ENCODE measurements around the gene FOXN1.

The FOXN1 gene

DNA sequence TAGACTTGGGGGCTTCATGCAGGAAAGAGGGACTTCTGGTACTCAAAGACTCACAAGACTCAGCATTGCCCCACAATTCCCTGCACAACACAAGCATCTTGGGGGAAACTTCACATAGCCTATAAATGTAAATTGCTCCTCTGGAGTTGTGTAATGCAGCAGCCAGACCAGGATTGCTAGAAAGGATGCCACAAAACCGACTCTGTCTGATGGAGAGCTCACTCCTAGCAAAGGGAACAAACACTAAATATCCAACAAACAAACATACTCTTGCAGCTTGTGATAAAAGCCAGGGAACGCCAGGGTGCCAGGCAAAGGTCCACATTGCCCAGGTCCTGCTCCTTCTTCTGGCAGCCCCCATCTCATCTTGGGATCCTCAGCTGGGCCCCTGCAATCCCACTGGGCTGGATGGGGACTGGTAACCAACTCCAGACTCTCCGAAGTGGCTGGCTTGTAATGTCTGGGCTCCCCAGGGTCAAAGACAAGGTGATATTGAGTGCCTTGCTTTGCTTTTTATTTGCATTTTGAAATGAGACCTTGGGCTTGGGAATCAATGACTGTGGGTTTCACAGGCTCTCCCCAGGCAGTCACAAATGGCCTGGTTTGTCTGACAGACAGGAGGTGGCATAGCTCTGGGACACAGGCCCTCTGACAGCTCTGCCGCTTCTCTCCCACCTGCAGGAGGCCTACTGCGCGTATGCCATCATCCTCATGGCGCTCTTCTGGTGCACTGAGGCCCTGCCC lies 17.4 kb upstream of the FOXN1 start:
- no peaks in the 10 kb centered on the region for H3K9me3 Mint-ChIP-seq
- H3K27ac Mint-ChIP-seq = no peak overlapping the region
- H3K4me3 Mint-ChIP-seq = no peak overlapping the region
- peaks cover 8% of the 10 kb centered on the region for H3K4me1 Mint-ChIP-seq (ENCODE audit: low read depth)
- peaks cover 10% of the 10 kb centered on the region for H3K27me3 Mint-ChIP-seq (ENCODE audit: low read depth)
- H3K36me3 Mint-ChIP-seq (ENCODE audit: low read depth) = no peaks in the 10 kb centered on the region

DNA sequence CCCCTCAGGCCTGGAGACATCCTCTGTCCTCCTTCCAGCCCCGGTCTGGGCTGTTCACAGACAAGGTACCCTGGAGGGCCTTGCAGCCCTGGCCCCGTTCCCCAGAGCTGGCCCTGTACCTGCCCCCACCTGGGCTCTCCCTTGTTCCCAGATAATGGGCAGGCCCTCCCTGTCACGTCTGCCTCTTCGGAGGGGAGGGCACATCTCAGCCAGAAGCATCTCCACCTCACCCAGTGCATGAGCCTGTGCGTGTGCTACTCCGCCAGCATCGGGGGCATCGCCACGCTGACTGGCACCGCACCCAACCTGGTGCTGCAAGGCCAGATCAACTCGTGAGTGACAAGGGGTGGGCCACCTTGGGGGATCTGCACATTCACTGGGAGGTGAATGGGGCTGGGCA lies 14.9 kb upstream of the FOXN1 start:
- Mint-ChIP-seq H3K4me1 (ENCODE audit: low read depth) (peaks cover 3% of the 10 kb centered on the region), H3K4me3 (no peak overlapping the region), H3K27me3 (ENCODE audit: low read depth) (peaks cover 5% of the 10 kb centered on the region), H3K36me3 (ENCODE audit: low read depth) (no peaks in the 10 kb centered on the region), H3K27ac (no peak overlapping the region), H3K9me3 (no peaks in the 10 kb centered on the region)

DNA sequence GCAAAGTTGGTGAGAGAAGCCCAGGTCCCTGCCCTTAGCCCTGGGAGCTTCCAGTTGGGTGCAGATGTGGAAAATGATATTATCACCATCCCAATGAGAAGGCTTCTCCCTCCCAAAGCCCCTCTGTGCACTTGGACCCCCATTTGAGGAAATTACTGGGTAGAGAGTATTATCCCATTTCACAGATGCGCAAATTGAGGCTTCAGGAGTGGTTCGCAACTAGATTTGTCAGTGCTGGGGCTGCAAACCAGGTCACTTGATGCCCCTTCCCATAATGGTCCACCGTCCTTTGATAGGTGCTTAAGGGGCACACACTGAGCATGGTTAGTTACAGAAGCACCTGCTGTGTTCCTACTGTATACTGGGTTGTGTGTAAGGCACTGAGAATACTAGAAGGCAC lies 14.3 kb upstream of the FOXN1 start:
- H3K27me3 Mint-ChIP-seq (ENCODE audit: low read depth) = peaks cover 5% of the 10 kb centered on the region
- H3K4me1 Mint-ChIP-seq (ENCODE audit: low read depth) = peaks cover 3% of the 10 kb centered on the region
- no peaks in the 10 kb centered on the region for H3K9me3 Mint-ChIP-seq
- no peak overlapping the region for H3K27ac Mint-ChIP-seq
- no peaks in the 10 kb centered on the region for H3K36me3 Mint-ChIP-seq (ENCODE audit: low read depth)
- H3K4me3 Mint-ChIP-seq = no peak overlapping the region

DNA sequence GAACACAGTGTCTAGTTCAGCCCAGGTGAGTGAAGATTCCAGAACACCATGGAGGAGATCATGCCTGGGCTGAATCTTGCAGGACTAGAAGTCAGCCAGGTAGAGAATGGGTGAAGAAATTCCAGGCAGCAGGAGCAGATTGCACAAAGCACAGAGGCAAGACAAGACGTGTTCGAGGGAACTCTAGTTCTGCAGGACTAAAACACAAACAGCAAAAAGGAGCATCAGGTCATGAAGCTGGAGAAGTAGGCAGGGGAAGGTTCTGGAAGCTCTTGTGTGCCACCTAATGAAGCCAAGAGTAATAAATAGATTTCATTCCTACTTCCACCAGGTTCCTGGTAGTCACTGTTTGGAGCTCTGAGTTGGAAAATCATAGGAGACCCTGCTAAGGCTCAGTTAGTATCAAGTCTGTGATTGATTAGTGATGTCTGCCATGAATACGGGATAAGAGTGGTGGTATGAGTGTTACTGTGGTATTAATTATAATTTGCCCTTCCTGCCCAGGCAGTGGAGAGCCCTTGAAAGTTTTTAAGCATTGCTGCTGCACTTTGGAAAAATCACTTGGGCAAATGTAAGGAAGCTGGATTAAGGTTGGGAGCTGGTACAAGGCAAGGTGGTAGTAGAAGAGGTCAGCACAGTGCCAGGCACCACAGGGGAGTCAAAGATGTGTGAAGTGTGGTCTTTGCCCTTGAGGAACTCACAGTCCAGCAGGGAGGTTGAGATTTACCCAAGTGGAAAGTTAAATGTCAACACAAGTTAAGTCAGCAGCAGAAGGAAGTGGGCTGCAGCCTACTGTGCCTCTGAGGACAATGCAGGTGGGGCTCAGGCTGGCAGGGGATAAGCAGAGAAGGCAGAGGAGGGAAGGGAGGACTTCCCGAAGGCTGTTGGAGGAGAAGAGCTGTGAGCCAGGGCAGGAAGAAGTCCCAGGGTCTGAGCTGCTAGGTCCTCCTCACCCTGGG lies 13.5 kb upstream of the FOXN1 start:
- H3K27ac Mint-ChIP-seq = no peak overlapping the region
- peaks cover 5% of the 10 kb centered on the region for H3K27me3 Mint-ChIP-seq (ENCODE audit: low read depth)
- no peak overlapping the region for H3K4me3 Mint-ChIP-seq
- H3K36me3 Mint-ChIP-seq (ENCODE audit: low read depth) = no peaks in the 10 kb centered on the region
- H3K9me3 Mint-ChIP-seq = no peaks in the 10 kb centered on the region
- H3K4me1 Mint-ChIP-seq (ENCODE audit: low read depth) = peaks cover 3% of the 10 kb centered on the region

DNA sequence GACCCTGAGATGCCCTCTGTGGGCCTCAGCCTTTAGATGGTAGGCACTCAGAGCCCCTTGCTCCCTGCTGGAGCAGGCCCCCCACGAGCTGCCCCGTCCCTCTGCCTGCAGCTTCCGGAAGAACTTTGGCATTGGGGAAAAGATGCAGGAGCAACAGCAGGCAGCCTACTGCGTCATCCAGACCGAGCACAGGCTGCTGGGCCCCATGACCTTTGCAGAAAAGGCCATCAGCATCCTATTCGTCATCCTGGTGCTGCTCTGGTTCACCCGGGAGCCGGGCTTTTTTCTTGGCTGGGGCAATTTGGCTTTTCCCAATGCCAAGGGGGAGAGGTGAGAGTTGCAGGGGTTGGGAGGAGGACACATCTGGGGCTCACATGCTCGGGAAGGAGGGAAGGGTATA lies 12.7 kb upstream of the FOXN1 start:
- H3K27me3 Mint-ChIP-seq (ENCODE audit: low read depth) = peaks cover 5% of the 10 kb centered on the region
- H3K27ac Mint-ChIP-seq = no peak overlapping the region
- H3K36me3 Mint-ChIP-seq (ENCODE audit: low read depth) = no peaks in the 10 kb centered on the region
- no peaks in the 10 kb centered on the region for H3K9me3 Mint-ChIP-seq
- no peak overlapping the region for H3K4me3 Mint-ChIP-seq
- H3K4me1 Mint-ChIP-seq (ENCODE audit: low read depth) = peaks cover 3% of the 10 kb centered on the region

DNA sequence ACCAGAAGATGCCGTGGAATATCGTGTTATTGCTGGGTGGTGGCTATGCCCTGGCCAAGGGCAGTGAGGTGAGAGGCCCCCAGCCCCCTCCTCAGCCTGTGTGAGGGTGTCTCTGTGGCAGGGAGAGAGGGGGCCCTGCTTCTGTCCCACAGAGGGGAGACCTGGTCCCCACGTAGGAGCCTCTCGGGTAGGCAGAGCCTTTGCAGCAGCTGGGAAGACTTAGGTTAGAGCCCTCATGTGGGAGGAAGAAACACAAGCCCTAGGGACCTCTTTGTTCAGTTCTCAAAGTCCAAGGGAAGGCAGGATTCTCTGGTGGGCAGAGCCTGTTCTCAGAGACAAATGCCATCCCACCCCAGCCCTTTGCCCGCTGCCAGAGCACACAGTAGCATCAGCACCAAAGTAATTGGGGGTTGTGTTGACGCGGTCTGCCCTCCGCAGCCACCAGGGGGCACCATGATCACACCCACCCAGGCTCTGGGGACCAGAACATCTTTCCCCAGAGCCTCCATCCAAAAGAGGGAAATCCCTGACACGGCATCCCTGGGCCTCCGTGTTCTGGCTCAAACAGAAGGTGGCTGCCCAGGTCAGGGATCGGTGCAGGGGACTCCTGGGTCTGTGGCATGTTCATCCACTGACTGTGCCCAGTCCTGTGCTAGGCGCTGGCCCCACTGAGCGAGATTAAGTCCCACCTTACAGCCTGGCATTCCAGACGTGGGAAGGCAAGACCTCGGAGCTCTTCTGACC lies 11.5 kb upstream of the FOXN1 start:
- no peaks in the 10 kb centered on the region for H3K36me3 Mint-ChIP-seq (ENCODE audit: low read depth)
- H3K27me3 Mint-ChIP-seq (ENCODE audit: low read depth) = peaks cover 5% of the 10 kb centered on the region
- no peaks in the 10 kb centered on the region for H3K9me3 Mint-ChIP-seq
- no peak overlapping the region for H3K27ac Mint-ChIP-seq
- H3K4me3 Mint-ChIP-seq = no peak overlapping the region
- H3K4me1 Mint-ChIP-seq (ENCODE audit: low read depth) = peaks cover 3% of the 10 kb centered on the region

DNA sequence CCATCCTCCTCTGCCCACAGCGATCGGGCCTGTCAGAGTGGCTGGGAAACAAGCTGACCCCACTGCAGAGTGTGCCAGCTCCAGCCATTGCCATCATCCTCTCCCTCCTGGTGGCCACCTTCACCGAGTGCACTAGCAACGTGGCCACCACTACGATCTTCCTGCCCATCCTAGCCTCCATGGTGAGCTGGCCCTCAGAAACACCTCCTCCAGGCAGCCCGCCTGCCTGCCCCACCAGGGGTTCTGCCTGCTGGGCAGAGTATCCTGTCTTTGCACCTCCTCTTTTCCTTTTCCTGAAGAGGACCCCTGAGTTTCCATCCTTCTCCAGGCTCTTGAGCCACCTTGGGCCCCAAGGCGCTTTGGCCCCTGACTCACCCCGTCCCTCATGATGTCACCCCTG lies 10.5 kb upstream of the FOXN1 start:
- Mint-ChIP-seq H3K4me1 (ENCODE audit: low read depth) (peaks cover 3% of the 10 kb centered on the region), H3K27ac (no peak overlapping the region), H3K4me3 (no peak overlapping the region), H3K36me3 (ENCODE audit: low read depth) (no peaks in the 10 kb centered on the region), H3K27me3 (ENCODE audit: low read depth) (peaks cover 5% of the 10 kb centered on the region), H3K9me3 (no peaks in the 10 kb centered on the region)

DNA sequence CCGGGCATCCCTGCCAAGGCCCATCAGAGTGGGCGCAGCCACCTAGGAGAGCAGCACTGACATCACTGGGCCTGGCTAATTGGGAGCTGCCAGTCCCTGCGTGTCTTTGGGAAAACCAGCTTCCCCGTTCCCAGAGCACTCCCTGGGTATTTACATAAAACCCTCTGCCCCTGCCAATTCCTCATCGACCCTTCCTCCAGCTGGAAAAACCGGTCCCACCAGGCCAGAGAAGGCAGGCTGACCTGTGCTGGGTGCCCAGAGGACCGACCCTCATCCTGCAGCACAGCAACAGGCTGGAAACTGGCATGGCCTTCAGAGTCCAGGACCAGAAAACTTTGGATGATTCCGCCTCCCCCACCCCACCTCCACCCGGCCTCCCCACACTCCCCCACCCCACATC lies 8.2 kb upstream of the FOXN1 start:
- H3K9me3 Mint-ChIP-seq = no peaks in the 10 kb centered on the region
- no peaks in the 10 kb centered on the region for H3K36me3 Mint-ChIP-seq (ENCODE audit: low read depth)
- peaks cover 1% of the 10 kb centered on the region for H3K27me3 Mint-ChIP-seq (ENCODE audit: low read depth)
- peaks cover 3% of the 10 kb centered on the region for H3K4me1 Mint-ChIP-seq (ENCODE audit: low read depth)
- no peak overlapping the region for H3K27ac Mint-ChIP-seq
- H3K4me3 Mint-ChIP-seq = no peak overlapping the region

DNA sequence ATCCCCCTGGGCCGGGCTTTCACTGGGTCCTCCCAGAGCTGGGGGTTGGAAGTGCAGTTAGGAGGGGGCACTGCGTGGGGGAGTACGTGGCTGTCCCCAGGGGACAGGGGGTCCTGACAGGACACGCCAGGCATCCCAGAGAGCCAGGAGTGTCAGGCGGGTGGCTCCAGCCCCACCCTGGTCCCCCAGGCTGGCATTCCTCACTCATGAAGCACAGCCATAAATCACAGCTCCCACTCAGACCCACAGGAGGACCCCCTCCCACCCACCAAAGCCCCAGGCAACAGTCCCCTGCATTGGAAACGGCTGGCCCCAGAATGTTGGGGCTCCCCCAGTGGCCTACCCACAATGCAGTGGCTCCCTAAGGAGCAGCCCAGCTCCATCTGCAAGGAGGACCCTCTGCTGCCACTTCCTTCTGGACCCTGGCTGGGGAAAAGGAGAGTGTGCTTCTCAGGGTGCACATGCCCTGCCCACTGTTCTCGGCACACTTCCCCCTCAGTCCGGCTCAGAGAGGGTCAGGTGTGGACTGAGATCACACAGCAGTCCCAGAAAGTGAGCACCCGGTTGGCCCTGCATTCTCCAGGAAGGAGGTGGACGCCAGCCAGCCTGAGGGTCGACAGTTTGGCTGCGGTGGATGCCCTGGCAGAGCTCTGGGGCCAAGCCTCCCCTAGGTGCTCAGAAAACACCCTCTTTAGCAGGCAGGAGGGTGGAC lies 7.3 kb upstream of the FOXN1 start:
- Mint-ChIP-seq H3K27ac (no peak overlapping the region), H3K4me1 (ENCODE audit: low read depth) (peaks cover 3% of the 10 kb centered on the region), H3K36me3 (ENCODE audit: low read depth) (no peaks in the 10 kb centered on the region), H3K27me3 (ENCODE audit: low read depth) (no peaks in the 10 kb centered on the region), H3K4me3 (no peak overlapping the region), H3K9me3 (no peaks in the 10 kb centered on the region)

DNA sequence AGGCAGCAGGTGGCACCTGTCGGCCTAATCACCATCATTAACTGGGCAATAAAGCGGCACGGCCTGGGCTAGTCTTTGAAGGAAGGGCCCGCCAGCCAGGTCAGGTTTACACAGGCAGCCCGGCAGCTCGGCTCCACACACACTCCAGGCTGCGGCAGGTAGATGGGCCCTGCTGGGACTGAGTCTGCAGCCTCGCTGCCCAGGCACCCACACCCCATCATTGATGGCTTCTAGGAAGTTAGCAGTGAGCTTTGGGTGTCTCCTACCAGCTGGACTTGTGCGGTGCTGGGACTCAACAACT lies 6.8 kb upstream of the FOXN1 start:
- Mint-ChIP-seq H3K9me3 (no peaks in the 10 kb centered on the region), H3K4me1 (ENCODE audit: low read depth) (peaks cover 3% of the 10 kb centered on the region), H3K27me3 (ENCODE audit: low read depth) (peaks cover 3% of the 10 kb centered on the region), H3K36me3 (ENCODE audit: low read depth) (no peaks in the 10 kb centered on the region), H3K4me3 (no peak overlapping the region), H3K27ac (no peak overlapping the region)

DNA sequence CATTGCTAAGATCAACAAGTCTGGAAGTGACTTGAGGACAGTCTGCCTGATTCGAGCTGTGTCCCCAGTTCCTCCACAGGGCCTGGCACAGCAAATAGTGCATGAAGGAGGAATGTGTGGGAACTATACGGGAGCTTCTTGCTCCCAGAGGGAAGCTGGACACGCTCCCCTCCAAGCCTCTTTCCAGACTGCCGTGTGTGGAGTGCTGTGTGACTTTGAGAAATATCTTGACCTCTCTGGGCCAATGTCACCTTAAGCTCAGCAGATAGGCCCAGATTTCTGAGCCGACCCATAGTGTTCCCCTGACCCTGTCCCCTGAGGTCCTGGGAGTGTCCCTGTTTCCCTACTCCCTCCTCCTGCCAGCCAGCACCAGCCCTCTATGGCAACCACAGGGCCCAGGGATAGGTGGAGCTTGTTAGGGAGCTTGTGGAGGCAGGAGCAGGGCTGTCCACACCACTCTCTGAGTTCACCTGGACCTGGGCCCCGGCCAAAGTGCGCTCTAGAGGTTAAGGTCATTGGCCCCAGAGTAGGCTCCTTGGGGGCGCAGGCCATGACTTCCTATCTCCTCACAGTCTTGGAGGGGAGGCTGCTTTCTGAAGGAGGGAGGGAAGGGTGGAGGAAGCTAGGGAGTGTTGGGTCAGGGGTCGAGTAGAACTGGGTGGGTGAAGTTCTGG lies 6.3 kb upstream of the FOXN1 start:
- Mint-ChIP-seq H3K27ac (no peak overlapping the region), H3K27me3 (ENCODE audit: low read depth) (peaks cover 3% of the 10 kb centered on the region), H3K4me3 (no peak overlapping the region), H3K9me3 (no peaks in the 10 kb centered on the region), H3K36me3 (ENCODE audit: low read depth) (no peaks in the 10 kb centered on the region), H3K4me1 (ENCODE audit: low read depth) (peaks cover under 1% of the 10 kb centered on the region)

DNA sequence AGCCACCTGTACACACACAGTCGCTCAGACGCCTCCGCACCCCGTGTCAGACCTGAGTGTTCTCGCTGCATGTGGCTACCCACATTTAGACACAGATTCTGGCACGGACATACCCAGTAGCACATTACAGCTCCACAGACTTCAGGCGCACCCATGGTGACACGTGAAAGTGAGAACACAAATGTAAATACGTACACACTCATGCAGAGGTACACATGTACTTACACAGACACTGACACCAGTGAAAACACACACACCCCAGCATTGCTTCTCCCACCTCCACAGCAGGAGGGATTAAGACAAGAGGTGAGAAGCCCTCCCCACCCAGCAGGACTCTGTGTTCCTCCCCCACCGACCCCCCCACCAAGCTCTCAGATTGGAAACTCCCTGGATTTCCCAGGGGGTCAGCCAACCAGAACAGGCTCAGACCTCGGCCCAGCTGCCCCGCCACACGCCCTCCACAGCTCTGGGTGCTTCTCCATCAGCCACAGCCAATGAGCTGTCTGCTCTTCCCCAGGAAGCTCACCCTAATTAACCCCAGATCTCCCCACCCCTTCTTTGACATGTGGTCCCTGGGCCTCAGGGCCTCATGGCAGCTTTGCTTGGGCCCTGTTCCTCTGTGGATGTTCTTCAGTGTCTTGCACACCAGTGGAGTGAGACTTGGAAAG lies 5.3 kb upstream of the FOXN1 start:
- H3K27me3 Mint-ChIP-seq (ENCODE audit: low read depth) = peaks cover 3% of the 10 kb centered on the region
- no peaks in the 10 kb centered on the region for H3K36me3 Mint-ChIP-seq (ENCODE audit: low read depth)
- no peak overlapping the region for H3K27ac Mint-ChIP-seq
- no peaks in the 10 kb centered on the region for H3K4me1 Mint-ChIP-seq (ENCODE audit: low read depth)
- H3K9me3 Mint-ChIP-seq = no peaks in the 10 kb centered on the region
- H3K4me3 Mint-ChIP-seq = no peak overlapping the region

DNA sequence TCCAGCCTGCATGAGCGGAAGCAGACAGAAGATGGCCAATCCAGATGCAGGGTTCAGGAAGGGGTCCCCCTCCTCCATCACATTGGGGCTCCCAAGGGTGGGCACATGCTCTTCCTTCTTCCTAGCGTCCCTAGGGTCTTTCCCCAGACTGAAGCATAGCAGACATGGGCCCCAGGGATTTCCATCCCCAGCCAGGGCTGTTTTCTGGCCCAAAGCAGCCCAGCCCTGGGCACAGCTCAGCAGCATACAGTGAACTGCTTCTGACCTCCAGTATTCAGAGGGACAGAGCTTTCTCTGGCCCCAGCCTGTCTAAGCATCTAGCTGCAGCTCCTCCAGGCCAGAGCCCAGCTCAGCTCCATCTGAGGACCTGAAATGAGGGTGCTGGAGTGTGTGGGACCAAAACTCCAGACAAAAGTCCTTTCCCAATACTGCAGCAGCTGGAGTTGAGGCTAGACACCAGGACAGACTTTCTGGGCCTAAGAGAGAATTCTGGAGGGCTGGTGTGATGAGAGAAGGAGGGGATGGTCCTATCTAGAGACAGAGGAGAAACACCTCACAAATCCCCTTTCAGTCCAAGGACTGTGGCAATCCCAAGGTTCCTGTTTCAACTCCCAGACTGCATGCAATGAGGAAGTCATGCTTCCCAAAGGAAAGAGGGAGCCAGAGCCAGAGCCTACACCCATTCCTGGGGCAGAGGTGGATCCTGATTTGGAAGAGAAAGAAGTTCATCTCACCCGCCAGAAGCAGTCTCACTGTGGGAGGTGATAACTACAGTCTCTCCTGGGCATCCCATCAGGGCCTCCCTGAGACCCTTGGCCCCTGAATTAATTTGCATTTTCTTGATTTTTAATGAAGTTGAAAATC lies 4.5 kb upstream of the FOXN1 start:
- H3K27ac Mint-ChIP-seq = no peak overlapping the region
- no peak overlapping the region for H3K4me3 Mint-ChIP-seq
- no peaks in the 10 kb centered on the region for H3K36me3 Mint-ChIP-seq (ENCODE audit: low read depth)
- H3K9me3 Mint-ChIP-seq = no peaks in the 10 kb centered on the region
- no peaks in the 10 kb centered on the region for H3K4me1 Mint-ChIP-seq (ENCODE audit: low read depth)
- peaks cover 3% of the 10 kb centered on the region for H3K27me3 Mint-ChIP-seq (ENCODE audit: low read depth)

Measured in T-helper 1 cell treated with Interleukin-12 subunit alpha and Interleukin-12 subunit beta and Interleukin-4 antibody, amounts not matched to agents 30 μg/mL and 1 μg/mL, for 36 hours (primary cell).